DOHH2 (cell line): ENCODE measurements around the gene CPA5.

Experiments
- H3F3A ChIP-seq: fragments of 200-600 bp; sonication (generic), shearing (Covaris generic); 2 replicates; pipeline ENCODE4 v1.6.0; 2016; ENCODE audit warnings: antibody characterized with exemption, mild to moderate bottlenecking; ENCODE audit not compliant: control insufficient read depth, insufficient read depth
- H3K27ac ChIP-seq: fragments of 200-600 bp; sonication (generic); 2 replicates; pipeline ENCODE4 v1.5.1; 2014; ENCODE audit warnings: low read depth, mild to moderate bottlenecking, low read length, moderate library complexity
- H3K27me3 ChIP-seq: fragments of 200-600 bp; sonication (generic); 2 replicates; pipeline ENCODE4 v1.6.1; 2014; ENCODE audit warnings: mild to moderate bottlenecking, low read length, mixed read lengths; ENCODE audit not compliant: control insufficient read depth
- H3K36me3 ChIP-seq: fragments of 200-600 bp; sonication (generic); 2 replicates; pipeline ENCODE4 v1.6.1; 2014; ENCODE audit warnings: mild to moderate bottlenecking, low read length, moderate library complexity, mixed read lengths; ENCODE audit not compliant: control insufficient read depth
- H3K4me1 ChIP-seq: fragments of 200-600 bp; sonication (generic); 2 replicates; pipeline ENCODE4 v1.6.1; 2014; ENCODE audit warnings: mild to moderate bottlenecking, low read length, mixed read lengths; ENCODE audit not compliant: control insufficient read depth
- H3K4me2 ChIP-seq: fragments of 200-600 bp; sonication (generic); 2 replicates; pipeline ENCODE4 v1.6.0; 2014; ENCODE audit warnings: mild to moderate bottlenecking, low read length, moderate library complexity
- H3K4me3 ChIP-seq: fragments of 200-600 bp; sonication (generic); 2 replicates; pipeline ENCODE4 v1.5.1; 2014; ENCODE audit warnings: mild to moderate bottlenecking, low read length, mixed read lengths
- H3K79me2 ChIP-seq: fragments of 200-600 bp; sonication (generic); 2 replicates; pipeline ENCODE4 v1.6.1; 2014; ENCODE audit warnings: mild to moderate bottlenecking, low read length, mixed read lengths; ENCODE audit not compliant: control insufficient read depth
- H3K9me2 ChIP-seq: fragments of 200-600 bp; sonication (generic); replicated peaks from 2 replicates; pipeline ENCODE4 v1.6.1; 2014; ENCODE audit warnings: mild to moderate bottlenecking, low read length, mixed read lengths; ENCODE audit not compliant: control insufficient read depth
- H3K9me3 ChIP-seq: fragments of 200-600 bp; sonication (generic); 2 replicates; pipeline ENCODE4 v1.6.1; 2014; ENCODE audit warnings: antibody characterized with exemption, low read length, mixed read lengths; ENCODE audit not compliant: control insufficient read depth, insufficient read depth
- H4K20me1 ChIP-seq: fragments of 200-600 bp; sonication (generic); 2 replicates; pipeline ENCODE4 v1.6.0; 2014; ENCODE audit warnings: low read depth, mild to moderate bottlenecking, antibody characterized with exemption, low read length, moderate library complexity; ENCODE audit not compliant: control insufficient read depth, insufficient read depth
- EZH2phosphoT487 ChIP-seq: fragments of 200-600 bp; sonication (generic); IDR thresholded peaks from 2 replicates; pipeline ENCODE4 v1.6.1; 2017; ENCODE audit warnings: borderline replicate concordance, mild to moderate bottlenecking, antibody characterized with exemption, low read length, moderate library complexity, mixed read lengths
- TF ChIP-seq, protein P1 (sequence below): fragments of 200-600 bp; sonication (generic); IDR thresholded peaks from one replicate; pipeline ENCODE4 v1.5.1; 2014; ENCODE audit warnings: antibody characterized with exemption, mild to moderate bottlenecking, low read depth, low read length; ENCODE audit not compliant: poor library complexity, severe bottlenecking

The CPA5 gene

DNA sequence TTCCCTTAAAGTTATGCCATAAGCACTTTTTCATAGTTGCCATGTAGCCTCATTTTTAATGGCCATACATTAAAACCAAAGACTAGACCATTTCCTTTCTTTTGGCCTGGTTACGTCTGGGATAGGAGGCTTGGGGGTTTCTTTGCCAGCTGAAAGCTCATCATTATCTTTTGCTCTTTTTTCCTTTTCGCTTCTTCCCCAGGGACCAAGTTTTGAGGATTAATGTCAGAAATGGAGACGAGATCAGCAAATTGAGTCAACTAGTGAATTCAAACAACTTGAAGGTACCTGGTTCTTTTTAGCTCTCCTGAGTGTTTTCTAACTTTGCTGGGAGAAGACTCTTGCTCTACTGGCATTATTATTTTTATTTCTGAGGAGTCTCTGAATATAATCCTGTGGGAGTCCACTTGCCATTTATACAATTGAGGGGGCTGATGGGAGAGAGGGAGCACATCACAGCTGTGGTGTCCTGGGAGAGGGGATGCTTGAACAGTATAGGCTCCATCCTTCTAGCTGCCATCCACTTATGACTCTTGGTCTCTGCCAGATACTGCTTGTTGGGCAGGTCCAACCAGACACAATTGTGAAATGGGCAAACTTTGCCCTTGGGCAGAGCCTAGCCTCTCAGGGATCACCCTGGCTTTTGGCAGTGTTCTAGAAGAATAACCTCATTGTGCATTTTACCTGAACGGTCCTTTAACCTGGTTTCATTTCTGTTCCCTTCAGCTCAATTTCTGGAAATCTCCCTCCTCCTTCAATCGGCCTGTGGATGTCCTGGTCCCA is 45.9 kb upstream of the CPA5 start:
- TF ChIP-seq, protein P1, sequence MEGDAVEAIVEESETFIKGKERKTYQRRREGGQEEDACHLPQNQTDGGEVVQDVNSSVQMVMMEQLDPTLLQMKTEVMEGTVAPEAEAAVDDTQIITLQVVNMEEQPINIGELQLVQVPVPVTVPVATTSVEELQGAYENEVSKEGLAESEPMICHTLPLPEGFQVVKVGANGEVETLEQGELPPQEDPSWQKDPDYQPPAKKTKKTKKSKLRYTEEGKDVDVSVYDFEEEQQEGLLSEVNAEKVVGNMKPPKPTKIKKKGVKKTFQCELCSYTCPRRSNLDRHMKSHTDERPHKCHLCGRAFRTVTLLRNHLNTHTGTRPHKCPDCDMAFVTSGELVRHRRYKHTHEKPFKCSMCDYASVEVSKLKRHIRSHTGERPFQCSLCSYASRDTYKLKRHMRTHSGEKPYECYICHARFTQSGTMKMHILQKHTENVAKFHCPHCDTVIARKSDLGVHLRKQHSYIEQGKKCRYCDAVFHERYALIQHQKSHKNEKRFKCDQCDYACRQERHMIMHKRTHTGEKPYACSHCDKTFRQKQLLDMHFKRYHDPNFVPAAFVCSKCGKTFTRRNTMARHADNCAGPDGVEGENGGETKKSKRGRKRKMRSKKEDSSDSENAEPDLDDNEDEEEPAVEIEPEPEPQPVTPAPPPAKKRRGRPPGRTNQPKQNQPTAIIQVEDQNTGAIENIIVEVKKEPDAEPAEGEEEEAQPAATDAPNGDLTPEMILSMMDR: no peak
- no peak for TF ChIP-seq EZH2phosphoT487
- Histone ChIP-seq H3K9me3 (no peaks in the 10 kb centered on the region), H3F3A (no peaks in the 10 kb centered on the region), H3K9me2 (no peaks in the 10 kb centered on the region), H3K4me1 (no peaks in the 10 kb centered on the region), H3K79me2 (no peaks in the 10 kb centered on the region), H3K27me3 (peaks cover 2% of the 10 kb centered on the region; the same call in 1 of the 2 replicates), H4K20me1 (no peaks in the 10 kb centered on the region), H3K36me3 (no peaks in the 10 kb centered on the region), H3K4me3 (no peak overlapping the region), H3K27ac (no peak overlapping the region), H3K4me2 (no peak overlapping the region)

DNA sequence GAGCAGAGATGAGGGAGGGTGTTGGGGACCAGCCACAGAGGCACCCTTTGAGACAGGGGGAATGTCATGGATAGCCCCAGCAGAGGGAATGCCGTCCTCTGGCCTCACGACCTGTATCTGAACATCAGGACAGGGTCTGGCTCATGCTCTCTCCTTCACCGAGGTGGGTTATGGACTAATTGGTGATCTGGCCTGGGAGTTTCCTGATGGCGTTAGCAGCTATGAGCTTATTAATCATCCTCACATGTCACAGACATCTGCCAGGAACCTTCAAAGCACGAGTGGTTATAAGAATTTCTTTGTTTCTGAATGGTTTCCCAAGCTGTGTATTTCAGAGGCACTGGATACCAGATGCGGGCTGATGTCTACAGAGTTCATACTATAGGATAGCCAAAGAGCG is 44.8 kb upstream of the CPA5 start:
- Histone ChIP-seq H3K9me2 (no peaks in the 10 kb centered on the region), H3K4me1 (no peaks in the 10 kb centered on the region), H3K9me3 (no peaks in the 10 kb centered on the region), H4K20me1 (no peaks in the 10 kb centered on the region), H3F3A (no peaks in the 10 kb centered on the region), H3K4me3 (no peak overlapping the region), H3K27ac (no peak overlapping the region), H3K79me2 (no peaks in the 10 kb centered on the region), H3K27me3 (peaks cover 2% of the 10 kb centered on the region; the same call in 1 of the 2 replicates), H3K4me2 (no peak overlapping the region), H3K36me3 (no peaks in the 10 kb centered on the region)
- TF ChIP-seq EZH2phosphoT487: no peak
- TF ChIP-seq, protein P1: no peak

DNA sequence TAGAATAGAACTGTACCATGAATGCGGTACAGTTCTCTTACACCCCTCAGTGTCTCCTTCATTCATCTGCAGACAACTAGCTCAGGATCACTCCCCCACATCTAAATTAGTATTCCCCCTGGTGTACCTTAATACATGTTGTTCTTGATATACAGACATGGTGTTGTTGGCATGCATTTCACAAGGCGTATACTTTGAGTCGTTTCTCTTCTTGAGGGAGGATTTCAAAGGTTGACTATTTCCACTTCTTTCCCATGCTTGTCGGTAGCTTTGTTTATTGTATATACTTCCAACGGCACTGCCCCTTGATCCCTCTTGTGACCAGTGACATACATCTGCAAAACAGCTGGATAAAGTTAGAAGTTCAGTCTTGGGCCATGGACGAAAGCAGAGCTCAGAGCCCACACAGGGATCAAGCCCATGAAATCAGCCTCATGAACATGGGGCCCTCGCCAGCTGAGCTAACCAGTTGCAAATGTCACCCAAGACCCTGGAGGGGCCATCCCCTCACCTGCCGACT is 43.1 kb upstream of the CPA5 start:
- no peak overlapping the region for H3K4me2 ChIP-seq
- no peaks in the 10 kb centered on the region for H3K36me3 ChIP-seq
- H3K27ac ChIP-seq: no peak overlapping the region
- no peaks in the 10 kb centered on the region for H3K79me2 ChIP-seq
- no peaks in the 10 kb centered on the region for H4K20me1 ChIP-seq
- H3K9me2 ChIP-seq: no peaks in the 10 kb centered on the region
- no peaks in the 10 kb centered on the region for H3F3A ChIP-seq
- H3K27me3 ChIP-seq: peaks cover 2% of the 10 kb centered on the region; the same call in 1 of the 2 replicates
- no peaks in the 10 kb centered on the region for H3K9me3 ChIP-seq
- no peaks in the 10 kb centered on the region for H3K4me1 ChIP-seq
- TF ChIP-seq EZH2phosphoT487: no peak
- TF ChIP-seq, protein P1: no peak
- no peak overlapping the region for H3K4me3 ChIP-seq
